H9 (cell line): ENCODE results near the gene ADAMTS17. TPM values are rescaled to one million over a fixed set of nuclear protein-coding genes. Genes with fewer than 3 reads are reported as not detected.

Source experiments
- DNase-seq: peaks from one replicate; pipeline ENCODE4 v3.0.0-alpha.2; 2017
- H2AFZ ChIP-seq: one replicate; pipeline ENCODE4 v1.6.1; 2013; ENCODE audit warnings: mild to moderate bottlenecking, low read length, control low read depth, moderate library complexity
- H2AK5ac ChIP-seq: 2 replicates; pipeline ENCODE4 v1.6.1; 2013; ENCODE audit warnings: low read length, control low read depth, mixed read lengths; ENCODE audit not compliant: insufficient read length
- H2BK120ac ChIP-seq: one replicate; pipeline ENCODE4 v1.6.1; 2013; ENCODE audit warnings: low read depth, mild to moderate bottlenecking, low read length, control low read depth, inconsistent platforms; ENCODE audit not compliant: poor library complexity, severe bottlenecking
- H2BK12ac ChIP-seq: 2 replicates; pipeline ENCODE4 v1.6.1; 2013; ENCODE audit warnings: low read length, control low read depth, mixed read lengths, low read depth; ENCODE audit not compliant: insufficient read length
- H2BK15ac ChIP-seq: 2 replicates; pipeline ENCODE4 v1.6.1; 2013; ENCODE audit warnings: low read depth, low read length, control low read depth
- H2BK20ac ChIP-seq: one replicate; pipeline ENCODE4 v1.6.1; 2013; ENCODE audit warnings: low read depth, mild to moderate bottlenecking, low read length, control low read depth, inconsistent platforms; ENCODE audit not compliant: poor library complexity, severe bottlenecking
- H2BK5ac ChIP-seq: 2 replicates; pipeline ENCODE4 v1.6.1; 2013; ENCODE audit warnings: low read length, control low read depth, mixed read lengths; ENCODE audit not compliant: insufficient read length
- H3K14ac ChIP-seq: 2 replicates; pipeline ENCODE4 v1.6.1; 2013; ENCODE audit warnings: low read length, control low read depth; ENCODE audit not compliant: insufficient read depth
- H3K18ac ChIP-seq: 2 replicates; pipeline ENCODE4 v1.6.1; 2013; ENCODE audit warnings: low read depth, mild to moderate bottlenecking, mixed read lengths, low read length, control low read depth; ENCODE audit not compliant: insufficient read length
- H3K23ac ChIP-seq: 2 replicates; pipeline ENCODE4 v1.6.1; 2013; ENCODE audit warnings: low read length, control low read depth, mixed read lengths, low read depth; ENCODE audit not compliant: insufficient read length
- H3K23me2 ChIP-seq: 2 replicates; pipeline ENCODE4 v1.6.1; 2013; ENCODE audit warnings: low read depth, mild to moderate bottlenecking, mixed read lengths, low read length, control low read depth; ENCODE audit not compliant: insufficient read length, poor library complexity, severe bottlenecking
- H3K27ac ChIP-seq: 2 replicates; pipeline ENCODE4 v1.5.1; 2013; ENCODE audit warnings: low read length, control low read depth, mixed read lengths, low read depth; ENCODE audit not compliant: insufficient read length
- H3K27me3 ChIP-seq: 2 replicates; pipeline ENCODE4 v1.6.1; 2013; ENCODE audit warnings: low read length, control low read depth, inconsistent platforms; ENCODE audit not compliant: insufficient read depth
- H3K4ac ChIP-seq: 2 replicates; pipeline ENCODE4 v1.6.1; 2013; ENCODE audit warnings: low read depth, mild to moderate bottlenecking, control low read depth, inconsistent platforms, low read length, moderate library complexity
- H3K4me1 ChIP-seq: 2 replicates; pipeline ENCODE4 v1.6.1; 2013; ENCODE audit warnings: low read length, control low read depth, inconsistent platforms; ENCODE audit not compliant: insufficient read depth
- H3K4me2 ChIP-seq: 2 replicates; pipeline ENCODE4 v1.6.1; 2013; ENCODE audit warnings: low read length, control low read depth, mixed read lengths; ENCODE audit not compliant: insufficient read length, insufficient read depth
- H3K56ac ChIP-seq: 2 replicates; pipeline ENCODE4 v1.6.1; 2013; ENCODE audit warnings: low read depth, mild to moderate bottlenecking, mixed read lengths, low read length, control low read depth; ENCODE audit not compliant: insufficient read length
- H3K79me1 ChIP-seq: 2 replicates; pipeline ENCODE4 v1.6.1; 2013; ENCODE audit warnings: low read depth, mild to moderate bottlenecking, moderate library complexity, low read length, control low read depth, inconsistent platforms; ENCODE audit not compliant: insufficient read depth, poor library complexity, severe bottlenecking
- H3K79me2 ChIP-seq: 2 replicates; pipeline ENCODE4 v1.6.1; 2013; ENCODE audit warnings: low read length, control low read depth, inconsistent platforms; ENCODE audit not compliant: insufficient read depth
- H3K9ac ChIP-seq: 2 replicates; pipeline ENCODE4 v1.6.1; 2013; ENCODE audit warnings: low read length, control low read depth, mixed read lengths; ENCODE audit not compliant: insufficient read length; ENCODE audit errors: extremely low read depth
- H3K9me3 ChIP-seq: one replicate; pipeline ENCODE4 v1.6.1; 2013; ENCODE audit warnings: low read depth, low read length, inconsistent platforms; ENCODE audit not compliant: control insufficient read depth
- H3T11ph ChIP-seq: one replicate; pipeline ENCODE4 v1.6.1; 2013; ENCODE audit warnings: mild to moderate bottlenecking, low read length, control low read depth, inconsistent platforms
- H4K20me1 ChIP-seq: one replicate; pipeline ENCODE4 v1.6.1; 2013; ENCODE audit not compliant: control insufficient read depth, insufficient read length, insufficient read depth
- H4K5ac ChIP-seq: 2 replicates; pipeline ENCODE4 v1.6.1; 2013; ENCODE audit warnings: low read depth, mild to moderate bottlenecking, mixed read lengths, low read length, control low read depth; ENCODE audit not compliant: insufficient read length
- H4K8ac ChIP-seq: replicated peaks from 2 replicates; pipeline ENCODE4 v1.6.1; 2013; ENCODE audit warnings: low read length, control low read depth, mixed read lengths, low read depth; ENCODE audit not compliant: insufficient read length
- H4K91ac ChIP-seq: 2 replicates; pipeline ENCODE4 v1.6.1; 2013; ENCODE audit warnings: low read depth, mild to moderate bottlenecking, moderate library complexity, mixed read lengths, low read length, control low read depth; ENCODE audit not compliant: insufficient read length
- H3K27ac Mint-ChIP-seq, 3 experiments: 2 replicates in 2 of 3; 3 replicates in 1 of 3; pipeline ENCODE4 v1.8.0; 2020 to 2021; ENCODE audit warnings: mixed read lengths in 3 of 3, mild to moderate bottlenecking in 1 of 3, moderate library complexity in 1 of 3
- H3K27me3 Mint-ChIP-seq: 2 replicates; pipeline ENCODE4 v1.8.0; 2021; ENCODE audit warnings: low read depth, mild to moderate bottlenecking, moderate library complexity, mixed read lengths
- H3K36me3 Mint-ChIP-seq, 3 experiments: 2 replicates in 2 of 3; 3 replicates in 1 of 3; pipeline ENCODE4 v1.8.0; 2020 to 2021; ENCODE audit warnings: low read depth in 3 of 3, mixed read lengths in 3 of 3; ENCODE audit not compliant: insufficient read depth in 1 of 3
- H3K4me1 Mint-ChIP-seq, 2 experiments: 2 replicates each; pipeline ENCODE4 v1.8.0; 2020; ENCODE audit warnings: mixed read lengths in 2 of 2
- H3K4me3 Mint-ChIP-seq, 2 experiments: 2 replicates in 1 of 2; 3 replicates in 1 of 2; pipeline ENCODE4 v1.8.0; 2020 to 2021; ENCODE audit warnings: mild to moderate bottlenecking in 2 of 2, mixed read lengths in 2 of 2, moderate library complexity in 1 of 2
- H3K9me3 Mint-ChIP-seq, 2 experiments: 2 replicates in 1 of 2; 3 replicates in 1 of 2; pipeline ENCODE4 v1.8.0; 2020; ENCODE audit warnings: mild to moderate bottlenecking in 2 of 2, mixed read lengths in 2 of 2, moderate library complexity in 1 of 2
- WGBS: extraction: QIAGEN DNeasy Blood & Tissue Kit; methylation state at CpG from one replicate; pipeline ENCODE4 v1.1.7; 2013; ENCODE audit warnings: missing lambda C conversion rate, low lambda C conversion rate, mixed read lengths; ENCODE audit not compliant: insufficient read length; ENCODE audit errors: extremely low coverage; 5-methylcytosine and 5-hydroxymethylcytosine counted together
- total RNA-seq: library from RNA; stranded (reverse); gene quantifications from 2 replicates; pipeline ENCODE4 v1.2.1, GENCODE V29; 2021
- TF ChIP-seq, protein P1 (sequence below): fragments of 200-600 bp; sonication (generic); conservative IDR thresholded peaks from 3 replicates; pipeline ENCODE4 v1.8.0; 2021; ENCODE audit warnings: antibody characterized with exemption, mild to moderate bottlenecking

The ADAMTS17 gene
- total RNA-seq, 1 experiment from 2014 or later, result 2.9 TPM

DNA sequence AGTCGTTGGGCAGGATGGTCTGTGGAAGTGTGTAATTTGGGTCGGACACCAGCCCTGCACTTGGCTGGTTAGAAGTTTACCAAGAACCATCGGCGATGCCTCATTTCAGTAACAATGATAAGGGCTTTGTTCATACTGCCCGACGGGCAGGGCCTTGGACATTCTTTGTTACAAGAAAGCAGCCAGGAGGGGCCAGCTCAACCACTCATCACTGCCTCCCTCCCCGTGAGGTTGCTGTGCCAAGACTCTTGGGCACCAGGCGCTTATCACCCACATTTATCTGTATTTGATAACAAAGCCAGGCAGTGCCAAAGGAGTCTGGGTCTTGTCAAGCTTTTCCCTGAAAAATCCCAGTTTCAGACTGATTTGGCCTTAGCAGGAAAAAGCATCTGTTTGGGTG, 235.0 kb downstream of the ADAMTS17 start:
- H3K14ac ChIP-seq, result no peak overlapping the region
- H3K27ac Mint-ChIP-seq, result no peak overlapping the region
- no peaks in the 10 kb centered on the region; a peak in 1 of 5 replicates for H3K9me3 Mint-ChIP-seq
- H2AK5ac ChIP-seq, result no peak overlapping the region
- H3K4me3 Mint-ChIP-seq, result no peak overlapping the region
- H3K56ac ChIP-seq, result no peak overlapping the region
- no CpG with 5 or more reads among the region's 8 CpGs for WGBS
- DNase-seq, result no peak
- no peak overlapping the region for H4K5ac ChIP-seq
- H4K20me1 ChIP-seq, result no peaks in the 10 kb centered on the region
- no peaks in the 10 kb centered on the region for H3K79me2 ChIP-seq
- H4K91ac ChIP-seq, result no peak overlapping the region
- H3K23me2 ChIP-seq, result no peaks in the 10 kb centered on the region
- no peaks in the 10 kb centered on the region; a peak in 1 of 7 replicates for H3K36me3 Mint-ChIP-seq
- no peak overlapping the region for H2BK5ac ChIP-seq
- H3T11ph ChIP-seq, result no peak overlapping the region
- H2BK12ac ChIP-seq, result no peak overlapping the region
- H3K4me2 ChIP-seq, result no peak overlapping the region
- 0 out of 2 replicates have a peak, but pooled peaks cover 2% of the 10 kb centered on the region for H3K27me3 Mint-ChIP-seq
- H3K27me3 ChIP-seq, result no peaks in the 10 kb centered on the region
- no peak overlapping the region for H2BK15ac ChIP-seq
- no peak overlapping the region for H2BK20ac ChIP-seq
- peaks cover 0 to 7% of the 10 kb centered on the region in 2 experiments; a peak in 2 of 4 replicates for H3K4me1 Mint-ChIP-seq
- no peak overlapping the region for H3K23ac ChIP-seq
- H3K18ac ChIP-seq, result no peak overlapping the region
- no peak overlapping the region for H3K9ac ChIP-seq
- H3K9me3 ChIP-seq, result no peaks in the 10 kb centered on the region
- no peaks in the 10 kb centered on the region for H3K4me1 ChIP-seq
- no peak overlapping the region for H3K27ac ChIP-seq
- TF ChIP-seq, protein P1, sequence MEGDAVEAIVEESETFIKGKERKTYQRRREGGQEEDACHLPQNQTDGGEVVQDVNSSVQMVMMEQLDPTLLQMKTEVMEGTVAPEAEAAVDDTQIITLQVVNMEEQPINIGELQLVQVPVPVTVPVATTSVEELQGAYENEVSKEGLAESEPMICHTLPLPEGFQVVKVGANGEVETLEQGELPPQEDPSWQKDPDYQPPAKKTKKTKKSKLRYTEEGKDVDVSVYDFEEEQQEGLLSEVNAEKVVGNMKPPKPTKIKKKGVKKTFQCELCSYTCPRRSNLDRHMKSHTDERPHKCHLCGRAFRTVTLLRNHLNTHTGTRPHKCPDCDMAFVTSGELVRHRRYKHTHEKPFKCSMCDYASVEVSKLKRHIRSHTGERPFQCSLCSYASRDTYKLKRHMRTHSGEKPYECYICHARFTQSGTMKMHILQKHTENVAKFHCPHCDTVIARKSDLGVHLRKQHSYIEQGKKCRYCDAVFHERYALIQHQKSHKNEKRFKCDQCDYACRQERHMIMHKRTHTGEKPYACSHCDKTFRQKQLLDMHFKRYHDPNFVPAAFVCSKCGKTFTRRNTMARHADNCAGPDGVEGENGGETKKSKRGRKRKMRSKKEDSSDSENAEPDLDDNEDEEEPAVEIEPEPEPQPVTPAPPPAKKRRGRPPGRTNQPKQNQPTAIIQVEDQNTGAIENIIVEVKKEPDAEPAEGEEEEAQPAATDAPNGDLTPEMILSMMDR, result no peak
- H4K8ac ChIP-seq, result no peak overlapping the region
- no peak overlapping the region for H2BK120ac ChIP-seq
- H3K79me1 ChIP-seq, result no peaks in the 10 kb centered on the region
- no peak overlapping the region for H3K4ac ChIP-seq
- no peak overlapping the region for H2AFZ ChIP-seq
